MM.1S (cell line): ENCODE data around the gene DMXL2.

Experiments used
- EZH2phosphoT487 ChIP-seq: fragments of 300-600 bp; sonication (generic); IDR thresholded peaks from 2 replicates; pipeline ENCODE4 v1.6.1; 2018; ENCODE audit warnings: antibody characterized with exemption, low read length
- TF ChIP-seq, protein P1 (sequence below): fragments of 300-600 bp; sonication (generic); IDR thresholded peaks from 2 replicates; pipeline ENCODE4 v1.5.1; 2016; ENCODE audit warnings: antibody characterized with exemption, low read length, mixed read lengths

DNA sequence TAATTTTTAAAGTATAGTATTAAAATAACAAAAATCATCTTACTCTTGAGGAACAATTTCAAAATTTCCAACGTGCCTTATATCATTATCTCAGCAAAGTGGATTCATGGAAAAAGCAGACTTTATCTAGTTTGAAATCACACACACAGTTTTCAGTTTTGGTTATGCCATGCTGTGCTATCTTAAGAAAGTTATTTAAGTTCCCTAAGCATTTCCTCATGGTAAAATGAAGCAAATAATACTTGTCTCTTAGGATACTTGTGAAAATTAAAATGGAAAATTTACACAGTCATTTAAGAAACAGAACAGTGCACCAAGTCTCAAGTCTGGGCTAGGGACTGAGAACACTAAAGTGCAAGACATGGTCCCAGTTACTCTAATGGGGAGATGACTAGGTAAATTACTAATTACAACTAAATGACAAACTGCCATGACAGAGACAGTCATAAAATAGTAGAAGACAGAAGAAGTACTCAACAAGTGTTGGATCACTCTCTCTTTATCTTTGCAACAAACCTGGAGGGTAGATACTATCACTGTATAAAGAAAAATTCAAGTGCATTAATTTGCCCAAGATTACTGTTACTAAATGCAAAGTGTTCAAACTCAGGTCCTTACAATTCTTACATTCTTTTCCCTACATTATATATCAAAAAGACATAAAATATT, 44.8 kb downstream of the DMXL2 start:
- TF ChIP-seq EZH2phosphoT487: no peak
- TF ChIP-seq, protein P1, sequence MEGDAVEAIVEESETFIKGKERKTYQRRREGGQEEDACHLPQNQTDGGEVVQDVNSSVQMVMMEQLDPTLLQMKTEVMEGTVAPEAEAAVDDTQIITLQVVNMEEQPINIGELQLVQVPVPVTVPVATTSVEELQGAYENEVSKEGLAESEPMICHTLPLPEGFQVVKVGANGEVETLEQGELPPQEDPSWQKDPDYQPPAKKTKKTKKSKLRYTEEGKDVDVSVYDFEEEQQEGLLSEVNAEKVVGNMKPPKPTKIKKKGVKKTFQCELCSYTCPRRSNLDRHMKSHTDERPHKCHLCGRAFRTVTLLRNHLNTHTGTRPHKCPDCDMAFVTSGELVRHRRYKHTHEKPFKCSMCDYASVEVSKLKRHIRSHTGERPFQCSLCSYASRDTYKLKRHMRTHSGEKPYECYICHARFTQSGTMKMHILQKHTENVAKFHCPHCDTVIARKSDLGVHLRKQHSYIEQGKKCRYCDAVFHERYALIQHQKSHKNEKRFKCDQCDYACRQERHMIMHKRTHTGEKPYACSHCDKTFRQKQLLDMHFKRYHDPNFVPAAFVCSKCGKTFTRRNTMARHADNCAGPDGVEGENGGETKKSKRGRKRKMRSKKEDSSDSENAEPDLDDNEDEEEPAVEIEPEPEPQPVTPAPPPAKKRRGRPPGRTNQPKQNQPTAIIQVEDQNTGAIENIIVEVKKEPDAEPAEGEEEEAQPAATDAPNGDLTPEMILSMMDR: no peak
